Measurements from ENCODE around the gene GALK1.
A peak's percentile ranks its signal among the peaks of the same experiment; 100 is the strongest.
"Not testable (repeated sequence)": the region's sequence is repeated elsewhere in the genome, so short reads cannot be mapped to it uniquely, and the experiment has no call there.

GALK1 gene

DNA sequence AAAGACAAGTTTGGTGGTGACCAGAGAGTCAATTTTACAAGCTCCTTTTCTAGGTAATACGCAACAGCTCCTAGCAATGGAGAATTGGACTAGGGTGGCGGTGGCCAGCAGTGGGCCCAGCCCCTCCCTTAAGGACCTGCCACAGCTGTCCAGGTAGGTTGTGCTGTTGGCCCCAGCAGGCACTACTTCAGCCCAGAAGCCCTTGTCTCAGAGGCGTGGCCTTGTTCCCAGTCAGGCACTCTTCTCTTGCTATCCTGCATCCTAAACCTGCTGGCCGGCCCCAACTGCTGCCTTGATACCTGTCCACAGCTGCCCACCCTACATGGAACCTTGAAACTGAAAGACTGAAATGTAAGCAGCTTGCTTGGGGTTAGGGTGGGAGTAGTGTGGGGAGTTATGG is 989 bp upstream of the GALK1 start:
- no peak for DNase-seq (ENCODE audit: low read depth in 2 of 2)

- no peak for DNase-seq (ENCODE audit: low read depth in 2 of 2)
These were observed 628 bp downstream of the GALK1 start for GRCh38 chr17:75764417-75764710.

GRCh38 chr17:75763613-75764416 is 1.2 kb downstream of the GALK1 start:
- no peak for DNase-seq (ENCODE audit: low read depth in 2 of 2)

DNA sequence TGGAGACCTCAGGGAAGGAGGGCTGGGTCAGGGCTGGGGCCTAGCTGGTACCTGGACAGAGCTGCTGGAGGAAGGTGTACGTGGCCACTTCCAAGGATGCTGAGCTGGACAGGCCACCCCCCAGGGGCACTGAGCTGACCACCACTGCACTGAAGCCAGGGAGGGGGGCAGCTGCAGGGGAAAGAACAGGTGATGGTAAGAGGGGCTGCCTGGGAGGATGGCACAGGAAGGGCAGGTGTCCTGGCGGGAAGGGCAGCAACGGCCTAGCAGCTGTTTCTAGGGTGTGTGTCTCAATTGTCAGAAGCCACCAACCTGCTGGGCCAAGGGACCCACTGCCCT is 1.8 kb downstream of the GALK1 start:
- no peak for DNase-seq (ENCODE audit: low read depth in 2 of 2)

DNA sequence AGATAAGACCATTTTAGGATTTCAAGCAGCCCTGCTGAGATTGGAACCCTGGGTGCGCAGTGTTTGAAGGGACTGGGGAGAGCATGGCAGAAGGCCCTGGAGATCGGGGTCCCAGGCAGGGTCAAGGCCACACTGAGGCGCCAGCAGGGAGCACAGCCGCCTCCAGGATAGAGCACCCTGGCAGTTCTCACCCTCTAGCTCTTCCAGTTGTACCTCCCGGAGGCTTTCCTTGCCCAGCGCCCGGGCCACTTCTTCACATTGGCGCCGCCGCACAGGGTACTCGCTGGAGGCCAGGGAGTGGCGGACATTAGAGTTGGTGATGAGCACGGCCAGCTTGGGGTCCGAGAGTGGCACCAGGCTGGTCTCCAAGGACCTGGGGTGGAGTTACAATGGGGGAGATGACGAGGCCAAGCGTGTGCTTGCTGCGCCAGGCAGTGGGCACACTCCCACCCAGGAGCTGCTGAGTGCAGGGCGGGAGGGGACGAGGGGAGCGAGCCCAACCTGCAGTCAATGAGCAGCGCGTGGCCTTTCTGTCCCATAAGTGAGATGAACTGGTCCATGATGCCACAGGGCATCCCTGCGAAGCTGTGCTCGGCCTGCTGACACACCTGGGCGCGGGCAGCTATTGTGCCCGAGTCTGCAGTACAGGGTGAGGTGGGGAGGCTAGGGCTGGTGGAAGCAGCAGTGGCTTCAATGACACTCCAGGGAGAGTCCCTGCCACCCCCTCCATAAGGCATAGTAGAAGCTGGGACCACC is 2.3 kb downstream of the GALK1 start:
- no peak for DNase-seq (ENCODE audit: low read depth in 2 of 2)

DNA sequence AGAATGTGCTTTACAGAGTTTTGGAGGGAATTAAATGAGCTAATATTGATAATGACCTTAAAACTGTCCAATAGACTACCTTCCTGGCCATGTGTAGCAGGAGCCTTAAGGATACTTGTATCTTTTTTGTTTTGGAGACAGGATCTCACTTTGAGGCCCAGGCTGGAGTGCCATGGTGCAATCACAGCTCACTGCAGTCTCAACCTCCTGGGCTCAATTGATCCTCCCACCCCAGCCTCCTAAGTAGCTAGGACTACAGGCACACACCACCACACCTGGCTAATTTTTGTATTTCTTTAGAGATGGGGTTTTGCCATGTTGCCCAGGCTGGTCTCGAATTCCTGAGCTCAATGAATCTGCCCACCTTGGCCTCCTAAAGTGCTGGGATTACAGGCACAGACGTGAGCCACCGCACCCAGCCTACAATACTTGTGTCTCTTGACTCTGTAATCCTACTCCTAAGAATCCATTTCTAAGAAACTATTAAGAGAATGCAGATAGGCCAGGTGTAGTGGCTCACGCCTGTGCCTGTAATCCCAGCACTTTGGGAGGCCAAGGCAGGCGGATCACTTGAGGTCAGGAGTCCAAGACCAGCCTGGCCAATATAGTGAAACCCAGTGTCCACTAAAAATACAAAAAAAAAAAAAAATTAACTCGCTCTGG is 4.9 kb downstream of the GALK1 start:
- DNase-seq (ENCODE audit: low read depth in 2 of 2): not testable (repeated sequence)

DNA sequence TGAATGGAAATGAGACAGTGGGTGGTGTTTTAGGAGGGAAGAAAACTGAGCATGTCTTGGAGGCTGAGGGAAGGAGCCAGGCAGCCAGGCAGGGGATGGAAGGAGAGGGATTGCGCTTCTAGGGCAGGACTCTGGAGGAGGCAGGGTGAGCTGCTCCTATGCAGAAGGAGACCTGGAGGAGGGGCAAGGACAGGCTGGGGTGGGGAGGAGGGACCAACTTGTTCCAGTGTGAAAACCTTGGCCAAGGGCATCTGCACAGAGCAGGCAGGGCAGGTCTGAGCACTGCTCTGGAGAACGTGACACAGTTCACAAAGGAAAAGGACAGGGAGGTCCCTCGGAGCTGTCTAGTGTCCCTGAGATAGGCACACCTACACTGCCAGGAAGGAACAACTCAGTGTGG is 5.5 kb downstream of the GALK1 start:
- DNase-seq (ENCODE audit: low read depth in 2 of 2): no peak

DNA sequence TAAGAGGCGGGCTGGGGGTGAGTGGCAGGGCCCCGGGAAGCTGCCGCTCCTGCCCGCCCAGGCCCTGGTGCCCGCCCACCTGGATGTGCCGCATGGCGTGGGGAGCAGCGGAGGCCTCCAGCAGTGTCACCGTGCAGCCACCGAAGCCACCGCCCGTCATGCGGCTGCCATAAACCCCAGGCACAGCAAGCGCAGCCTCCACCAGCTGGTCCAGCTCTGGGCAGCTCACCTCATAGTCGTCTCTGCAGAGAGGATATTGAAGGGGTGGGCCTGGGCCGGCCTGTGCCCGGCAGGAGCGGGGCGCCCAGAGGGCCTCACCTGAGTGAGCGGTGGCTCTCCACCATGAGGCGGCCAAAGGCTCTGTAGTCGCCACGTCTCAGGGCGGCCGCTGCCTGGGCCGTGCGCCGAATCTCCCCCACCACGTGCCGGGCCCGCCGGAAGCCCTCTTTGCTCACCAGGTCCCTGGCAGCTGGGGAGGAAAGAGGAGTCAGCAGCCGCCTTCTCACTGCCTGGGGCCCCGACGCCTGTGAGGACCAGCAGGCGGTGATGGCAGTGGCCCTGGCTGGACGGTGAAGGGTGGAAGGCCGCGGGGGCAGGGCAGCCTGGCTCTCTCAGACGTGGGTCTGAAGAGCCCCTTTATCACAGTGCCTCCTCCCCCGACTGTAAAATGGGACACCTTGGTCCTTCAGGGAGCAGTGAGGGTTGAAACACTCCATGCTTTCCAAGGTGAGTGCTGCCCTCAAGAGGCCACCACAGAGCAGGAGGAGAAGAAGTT is 6.7 kb downstream of the GALK1 start:
- no peak for DNase-seq (ENCODE audit: low read depth in 2 of 2)

DNA sequence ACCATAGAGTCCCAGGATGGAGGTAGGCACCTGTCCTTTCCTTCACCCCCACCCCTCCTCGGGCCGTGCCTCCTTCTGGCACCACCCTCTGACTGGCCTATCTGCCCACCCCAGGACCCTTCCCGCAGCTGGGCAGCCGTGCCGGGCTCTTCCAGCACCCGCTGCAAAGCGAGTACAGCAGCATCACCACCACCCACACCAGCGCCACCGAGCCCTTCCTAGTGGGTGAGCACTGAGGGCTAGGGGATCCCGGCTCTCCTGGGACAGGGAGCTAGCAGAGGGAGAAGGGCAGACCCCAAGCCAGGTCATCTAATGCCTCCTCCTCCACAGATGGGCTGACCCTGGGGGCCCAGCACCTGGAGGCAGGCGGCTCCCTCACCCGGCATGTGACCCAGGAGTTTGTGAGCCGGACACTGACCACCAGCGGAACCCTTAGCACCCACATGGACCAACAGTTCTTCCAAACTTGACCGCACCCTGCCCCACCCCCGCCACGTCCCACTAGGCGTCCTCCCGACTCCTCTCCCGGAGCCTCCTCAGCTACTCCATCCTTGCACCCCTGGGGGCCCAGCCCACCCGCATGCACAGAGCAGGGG is 7.8 kb downstream of the GALK1 start:
- no peak for DNase-seq (ENCODE audit: low read depth in 2 of 2)

- no peak for DNase-seq (ENCODE audit: low read depth in 2 of 2)
These were observed 8.4 kb downstream of the GALK1 start for GRCh38 chr17:75756451-75757085.

- DNase-seq (ENCODE audit: low read depth in 2 of 2): no peak
These were observed 9.0 kb downstream of the GALK1 start for GRCh38 chr17:75755990-75756389.

DNA sequence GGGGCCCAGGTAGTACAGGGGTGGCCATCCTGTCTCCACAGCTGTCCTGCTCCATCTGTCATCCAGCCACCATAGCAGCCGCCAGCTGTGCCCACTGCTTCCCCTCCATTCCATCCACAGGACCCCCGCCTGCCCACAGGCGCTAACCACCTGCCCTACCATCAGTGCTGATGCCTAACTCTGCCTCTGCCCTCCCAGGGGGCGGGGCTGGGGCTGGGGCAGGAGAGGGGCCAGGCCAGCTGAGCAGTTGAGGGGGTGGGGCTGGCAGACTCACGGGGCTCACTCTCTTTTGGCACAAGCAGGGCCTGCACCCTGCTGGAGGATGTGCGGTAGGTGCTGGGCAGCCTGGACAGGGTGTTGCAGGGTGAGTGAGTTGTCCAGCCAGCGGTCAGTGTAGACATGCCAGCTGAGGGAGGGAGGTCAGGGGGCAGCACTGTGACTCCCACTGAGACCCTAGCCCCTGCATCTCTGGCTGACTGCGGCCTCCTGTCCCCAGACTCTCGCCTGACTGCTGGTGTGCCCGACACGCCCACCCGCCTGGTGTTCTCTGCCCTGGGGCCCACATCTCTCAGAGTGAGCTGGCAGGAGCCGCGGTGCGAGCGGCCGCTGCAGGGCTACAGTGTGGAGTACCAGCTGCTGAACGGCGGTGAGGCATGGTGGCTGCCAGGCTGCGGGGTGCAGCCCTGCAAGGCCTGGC is 9.6 kb downstream of the GALK1 start:
- no peak for DNase-seq (ENCODE audit: low read depth in 2 of 2)

GRCh38 chr17:75754378-75755204 is 10.4 kb downstream of the GALK1 start:
- no peak for DNase-seq (ENCODE audit: low read depth in 2 of 2)

- DNase-seq (ENCODE audit: low read depth in 2 of 2): peak; percentile 41 to 55
These were observed 11.2 kb downstream of the GALK1 start for GRCh38 chr17:75753514-75754377.

GRCh38 chr17:75752802-75753513 is 12.0 kb downstream of the GALK1 start:
- DNase-seq (ENCODE audit: low read depth in 2 of 2): no peak

GRCh38 chr17:75752405-75752709 is 12.6 kb downstream of the GALK1 start:
- no peak for DNase-seq (ENCODE audit: low read depth in 2 of 2)

DNA sequence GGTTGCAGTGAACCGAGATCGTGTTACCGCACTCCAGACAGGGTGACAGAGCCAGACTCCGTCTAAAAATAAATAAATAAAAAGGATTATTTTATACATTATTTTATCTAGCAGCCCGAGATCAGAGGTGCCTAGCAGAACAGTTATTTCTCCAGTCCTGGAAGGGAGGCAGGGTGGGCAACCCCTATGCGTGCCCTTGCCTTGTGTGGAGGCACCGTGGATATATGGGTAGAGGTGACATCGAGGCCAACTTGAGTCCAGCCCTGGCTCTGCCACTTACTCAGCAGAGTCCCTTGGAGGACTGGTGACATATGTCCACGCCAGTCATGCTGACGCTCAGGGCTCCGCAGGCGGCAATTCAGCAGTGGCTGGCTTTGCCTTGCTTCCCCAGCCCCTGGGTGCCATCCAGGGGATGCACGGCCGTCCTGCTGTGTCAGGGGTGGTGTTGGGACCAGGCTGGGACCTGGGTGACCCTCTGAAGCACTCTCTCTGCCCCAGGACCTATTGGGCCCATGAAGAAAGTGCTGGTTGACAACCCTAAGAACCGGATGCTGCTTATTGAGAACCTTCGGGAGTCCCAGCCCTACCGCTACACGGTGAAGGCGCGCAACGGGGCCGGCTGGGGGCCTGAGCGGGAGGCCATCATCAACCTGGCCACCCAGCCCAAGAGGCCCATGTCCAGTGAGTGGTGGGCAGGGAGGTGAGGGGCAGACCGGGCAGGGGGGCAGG is 13.2 kb downstream of the GALK1 start:
- no peak for DNase-seq (ENCODE audit: low read depth in 2 of 2)
